Measurements from ENCODE around the gene IARS2.

- no peak for TF ChIP-seq NFRKB (IDR thresholded peaks at IDR 0.05)
- no peak for TF ChIP-seq SP1 (IDR thresholded peaks at IDR 0.05)
- no peak for TF ChIP-seq FOXK2 (IDR thresholded peaks at IDR 0.05)
- TF ChIP-seq SUZ12 (IDR thresholded peaks at IDR 0.05) = no peak
- no peak for TF ChIP-seq CTBP1 (IDR thresholded peaks at IDR 0.05; ENCODE audit: borderline replicate concordance)
- no peak for TF ChIP-seq FOXM1 (IDR thresholded peaks at IDR 0.05; ENCODE audit: borderline replicate concordance)
- TF ChIP-seq FOXA1 (IDR thresholded peaks at IDR 0.05) = no peak
These were observed 77.0 kb downstream of the IARS2 start for GRCh38 chr1:220170836-220171526.
